ENCODE measurements around the gene TMEM45A.

The TMEM45A gene

DNA sequence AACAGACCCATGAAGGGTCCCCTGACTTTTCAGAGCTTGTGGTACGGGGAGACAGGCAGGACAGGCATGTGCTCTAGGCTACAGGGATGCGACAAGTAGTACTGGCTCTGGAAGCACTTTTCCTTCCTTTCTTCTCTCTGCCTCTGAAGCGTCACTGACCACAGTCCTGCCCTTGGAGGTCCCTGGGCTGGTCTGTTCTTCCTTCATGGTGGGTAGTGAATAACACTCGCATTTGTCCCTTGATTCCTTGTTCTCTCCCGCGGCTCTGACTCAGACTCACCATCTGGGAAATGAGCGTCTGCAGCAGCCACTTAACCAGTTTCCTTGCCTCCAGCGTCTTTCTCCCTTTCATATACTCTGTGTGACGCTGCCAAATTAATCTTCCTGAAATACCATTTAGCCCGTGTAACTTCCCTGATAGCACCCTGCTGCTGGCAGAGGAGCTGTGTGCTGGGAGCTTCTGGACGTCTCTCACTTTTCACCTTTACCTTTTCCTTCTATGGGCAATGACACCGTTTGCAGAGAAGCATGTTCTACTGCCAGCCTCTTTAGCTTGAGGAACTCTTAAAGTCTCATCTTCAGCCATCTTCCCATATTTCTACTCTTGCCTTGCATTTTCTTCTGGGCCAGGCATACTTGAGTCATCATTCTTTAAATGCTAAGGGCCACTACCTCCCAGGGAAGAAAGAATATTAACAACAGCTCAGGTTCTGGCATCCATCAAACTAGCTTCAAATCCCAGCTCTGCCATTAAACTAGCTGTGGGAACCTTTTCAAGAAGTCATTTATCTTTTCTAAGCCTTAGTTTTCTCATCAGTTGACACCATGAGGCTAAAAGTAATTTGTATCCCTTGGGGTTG lies 33.6 kb downstream of the TMEM45A start:
- Histone ChIP-seq H3K27ac (ENCODE audit: low read length) (no peak overlapping the region), H2AFZ (ENCODE audit: low read depth, low read length) (no peak overlapping the region), H3K27me3 (ENCODE audit: low read depth, low read length) (0 out of 2 replicates have a peak, but pooled peaks cover 4% of the 10 kb centered on the region), H4K20me1 (ENCODE audit: insufficient read depth, low read length) (no peaks in the 10 kb centered on the region), H3K36me3 (replicated peaks; ENCODE audit: low read depth, low read length) (no peaks in the 10 kb centered on the region), H3K9ac (ENCODE audit: low read length) (no peak overlapping the region), H3K79me2 (ENCODE audit: low read length) (no peaks in the 10 kb centered on the region), H3K4me2 (ENCODE audit: low read length) (no peak overlapping the region), H3K4me1 (ENCODE audit: low read length) (no peaks in the 10 kb centered on the region), H3K9me3 (ENCODE audit: insufficient read depth, low read length) (no peaks in the 10 kb centered on the region), H3K4me3 (ENCODE audit: low read length) (no peak overlapping the region)
- TF ChIP-seq EZH2phosphoT487 (IDR thresholded peaks at IDR 0.05; ENCODE audit: low read depth): no peak
- TF ChIP-seq, protein P1, sequence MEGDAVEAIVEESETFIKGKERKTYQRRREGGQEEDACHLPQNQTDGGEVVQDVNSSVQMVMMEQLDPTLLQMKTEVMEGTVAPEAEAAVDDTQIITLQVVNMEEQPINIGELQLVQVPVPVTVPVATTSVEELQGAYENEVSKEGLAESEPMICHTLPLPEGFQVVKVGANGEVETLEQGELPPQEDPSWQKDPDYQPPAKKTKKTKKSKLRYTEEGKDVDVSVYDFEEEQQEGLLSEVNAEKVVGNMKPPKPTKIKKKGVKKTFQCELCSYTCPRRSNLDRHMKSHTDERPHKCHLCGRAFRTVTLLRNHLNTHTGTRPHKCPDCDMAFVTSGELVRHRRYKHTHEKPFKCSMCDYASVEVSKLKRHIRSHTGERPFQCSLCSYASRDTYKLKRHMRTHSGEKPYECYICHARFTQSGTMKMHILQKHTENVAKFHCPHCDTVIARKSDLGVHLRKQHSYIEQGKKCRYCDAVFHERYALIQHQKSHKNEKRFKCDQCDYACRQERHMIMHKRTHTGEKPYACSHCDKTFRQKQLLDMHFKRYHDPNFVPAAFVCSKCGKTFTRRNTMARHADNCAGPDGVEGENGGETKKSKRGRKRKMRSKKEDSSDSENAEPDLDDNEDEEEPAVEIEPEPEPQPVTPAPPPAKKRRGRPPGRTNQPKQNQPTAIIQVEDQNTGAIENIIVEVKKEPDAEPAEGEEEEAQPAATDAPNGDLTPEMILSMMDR (IDR thresholded peaks at IDR 0.05; ENCODE audit: low read depth, low read length): no peak

DNA sequence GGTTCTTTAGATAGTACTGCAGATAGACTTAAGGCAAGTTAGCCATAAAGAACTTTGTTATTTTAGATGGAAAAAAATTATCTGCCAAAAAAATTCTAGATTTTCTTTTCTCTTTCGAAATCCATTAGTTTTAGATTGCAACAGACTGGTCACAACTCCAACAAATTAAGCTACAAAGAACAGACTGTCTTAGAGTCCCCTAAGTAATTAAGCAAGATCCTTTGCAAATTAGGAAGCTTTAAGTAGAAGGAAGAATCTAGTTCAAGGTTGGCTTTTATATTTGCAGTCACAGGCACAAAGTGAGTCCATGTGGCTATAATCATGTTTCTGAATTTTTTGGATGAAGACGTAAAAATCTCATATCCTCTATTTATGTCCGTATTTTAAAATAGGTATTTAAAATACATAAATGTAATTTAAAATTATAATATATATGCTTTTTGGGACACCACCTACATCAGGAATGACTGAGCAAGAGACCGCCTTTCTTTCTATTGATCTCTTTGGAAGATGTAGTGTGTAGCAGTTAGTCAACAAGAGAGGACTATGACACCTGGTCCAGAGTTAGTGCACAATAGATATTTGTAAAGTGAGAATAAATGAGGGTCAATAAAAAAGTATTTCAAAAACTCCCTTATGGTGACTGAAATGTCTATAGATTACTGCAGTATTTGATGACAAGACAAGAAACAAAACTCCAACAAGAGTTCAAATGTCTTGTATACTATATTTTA lies 34.4 kb downstream of the TMEM45A start:
- Histone ChIP-seq H3K27me3 (ENCODE audit: low read depth, low read length) (0 out of 2 replicates have a peak, but pooled peaks cover 4% of the 10 kb centered on the region), H4K20me1 (ENCODE audit: insufficient read depth, low read length) (no peaks in the 10 kb centered on the region), H3K9me3 (ENCODE audit: insufficient read depth, low read length) (no peaks in the 10 kb centered on the region), H3K4me3 (ENCODE audit: low read length) (no peak overlapping the region), H3K4me1 (ENCODE audit: low read length) (no peaks in the 10 kb centered on the region), H3K79me2 (ENCODE audit: low read length) (no peaks in the 10 kb centered on the region), H3K4me2 (ENCODE audit: low read length) (no peak overlapping the region), H2AFZ (ENCODE audit: low read depth, low read length) (no peak overlapping the region), H3K27ac (ENCODE audit: low read length) (no peak overlapping the region), H3K9ac (ENCODE audit: low read length) (no peak overlapping the region), H3K36me3 (replicated peaks; ENCODE audit: low read depth, low read length) (no peaks in the 10 kb centered on the region)
- TF ChIP-seq EZH2phosphoT487 (IDR thresholded peaks at IDR 0.05; ENCODE audit: low read depth): no peak
- TF ChIP-seq, protein P1 (IDR thresholded peaks at IDR 0.05; ENCODE audit: low read depth, low read length): no peak

- Histone ChIP-seq H3K4me1 (ENCODE audit: low read length) (no peaks in the 10 kb centered on the region), H3K9me3 (ENCODE audit: insufficient read depth, low read length) (no peaks in the 10 kb centered on the region), H3K27me3 (ENCODE audit: low read depth, low read length) (0 out of 2 replicates have a peak, but pooled peaks cover 4% of the 10 kb centered on the region), H3K4me3 (ENCODE audit: low read length) (no peak overlapping the region), H3K36me3 (replicated peaks; ENCODE audit: low read depth, low read length) (no peaks in the 10 kb centered on the region), H3K4me2 (ENCODE audit: low read length) (no peak overlapping the region), H3K79me2 (ENCODE audit: low read length) (no peaks in the 10 kb centered on the region), H2AFZ (ENCODE audit: low read depth, low read length) (no peak overlapping the region), H3K9ac (ENCODE audit: low read length) (no peak overlapping the region), H4K20me1 (ENCODE audit: insufficient read depth, low read length) (no peaks in the 10 kb centered on the region), H3K27ac (ENCODE audit: low read length) (no peak overlapping the region)
- TF ChIP-seq EZH2phosphoT487 (IDR thresholded peaks at IDR 0.05; ENCODE audit: low read depth): no peak
- TF ChIP-seq, protein P1 (IDR thresholded peaks at IDR 0.05; ENCODE audit: low read depth, low read length): no peak
Measured at GRCh38 chr3:100527347-100527735, 34.9 kb downstream of the TMEM45A start.

GRCh38 chr3:100531093-100531492 lies 38.7 kb downstream of the TMEM45A start:
- H3K4me1 ChIP-seq (ENCODE audit: low read length): no peaks in the 10 kb centered on the region
- H3K27me3 ChIP-seq (ENCODE audit: low read depth, low read length): no peaks in the 10 kb centered on the region
- no peak for TF ChIP-seq EZH2phosphoT487 (IDR thresholded peaks at IDR 0.05; ENCODE audit: low read depth)
- TF ChIP-seq, protein P1 (IDR thresholded peaks at IDR 0.05; ENCODE audit: low read depth, low read length): no peak
- H3K36me3 ChIP-seq (replicated peaks; ENCODE audit: low read depth, low read length): no peaks in the 10 kb centered on the region
- no peaks in the 10 kb centered on the region for H4K20me1 ChIP-seq (ENCODE audit: insufficient read depth, low read length)
- no peaks in the 10 kb centered on the region for H3K9me3 ChIP-seq (ENCODE audit: insufficient read depth, low read length)
- no peak overlapping the region for H3K27ac ChIP-seq (ENCODE audit: low read length)
- H3K4me3 ChIP-seq (ENCODE audit: low read length): no peak overlapping the region
- no peak overlapping the region for H2AFZ ChIP-seq (ENCODE audit: low read depth, low read length)
- H3K79me2 ChIP-seq (ENCODE audit: low read length): no peaks in the 10 kb centered on the region
- no peak overlapping the region for H3K9ac ChIP-seq (ENCODE audit: low read length)
- no peak overlapping the region for H3K4me2 ChIP-seq (ENCODE audit: low read length)

Measured in OCI-LY3 (cell line).